A549 (cell line): Measurements from ENCODE around the gene FAM200C. TPM values are rescaled to one million over a fixed set of nuclear protein-coding genes. Genes with fewer than 3 reads are reported as not detected.

Source experiments
- ATAC-seq, 2 experiments: fragments of 200-7000 bp in 1 of 2; fragments of >200 bp in 1 of 2; cut with Nextera tagmentation in 1 of 2; cut with Tn5 transposase in 1 of 2; 3 replicates each; pipeline versions ENCODE4 v1.8.0 to v1.9.1; 2018 to 2020; ENCODE audit warnings: mild to moderate bottlenecking in 1 of 2, moderate library complexity in 1 of 2
- CTCF ChIA-PET: fragments of 300-600 bp; sonication (Branson Sonifier 250); formaldehyde crosslinking; extraction: SDS; loops from one replicate; lab custom pipeline; 2021; ENCODE audit warnings: antibody characterized with exemption, inconsistent platforms; lab: Yijun Ruan, JAX
- POLR2A ChIA-PET: fragments of 350-600 bp; formaldehyde crosslinking; extraction: SDS; loops from one replicate; lab custom pipeline; 2021; ENCODE audit warnings: antibody characterized with exemption, inconsistent platforms; lab: Yijun Ruan, JAX
- DNase-seq, 2 experiments: peaks; one replicate each; pipeline versions ENCODE4 v3.0.0 to v3.0.0-alpha.2; 2011 to 2016; ENCODE audit warnings: low read depth in 1 of 2, low spot score in 1 of 2
- FAIRE-seq: peaks from 2 replicates; lab custom pipeline; 2011; peaks lifted over from hg19 to GRCh38; lab: Jason Lieb, UNC
- H3K27ac ChIP-seq, 2 experiments: fragments of >200 bp; sonication (Bioruptor Twin); formaldehyde crosslinking; 3 replicates each; pipeline ENCODE4 v1.5.1; 2016 to 2017
- H3K4me1 ChIP-seq: fragments of >200 bp; sonication (Bioruptor Twin); formaldehyde crosslinking; 3 replicates; pipeline ENCODE4 v1.6.1; 2016
- H3K4me2 ChIP-seq: fragments of >200 bp; sonication (Bioruptor Twin); formaldehyde crosslinking; 3 replicates; pipeline ENCODE4 v1.6.1; 2016
- H3K4me3 ChIP-seq: fragments of >200 bp; sonication (Bioruptor Twin); formaldehyde crosslinking; 3 replicates; pipeline ENCODE4 v1.5.1; 2016
- H3K9me3 ChIP-seq: fragments of >200 bp; sonication (Bioruptor Twin); formaldehyde crosslinking; 3 replicates; pipeline ENCODE4 v1.6.1; 2016
- BHLHE40 ChIP-seq: IDR thresholded peaks from 2 replicates; pipeline ENCODE4 v1.6.1; 2012; ENCODE audit warnings: low read depth, low read length, inconsistent platforms
- CBX8 ChIP-seq: fragments of 200-600 bp; sonication (generic); IDR thresholded peaks from 2 replicates; pipeline ENCODE4 v1.6.1; 2016
- CEBPB ChIP-seq, 2 experiments: fragments of >200 bp in 1 of 2; sonication (Bioruptor Twin) in 1 of 2; formaldehyde crosslinking in 1 of 2; IDR thresholded peaks; 2 replicates each; pipeline ENCODE4 v1.6.1; 2012 to 2016
- ELK1 ChIP-seq: fragments of 150-350 bp; IDR thresholded peaks from 2 replicates; pipeline ENCODE4 v1.6.1; 2014; ENCODE audit warnings: low read depth, mild to moderate bottlenecking, low read length
- EP300 ChIP-seq, 2 experiments: fragments of >200 bp; sonication (Bioruptor Twin); formaldehyde crosslinking; IDR thresholded peaks; 2 replicates in 1 of 2; 3 replicates in 1 of 2; pipeline ENCODE4 v1.6.1; 2016 to 2017
- FOSB ChIP-seq: fragments of 250-450 bp; sonication (Bioruptor Pico); IDR thresholded peaks from 2 replicates; pipeline ENCODE4 v1.5.0; 2020; ENCODE audit warnings: mild to moderate bottlenecking, moderate library complexity
- FOXS1 ChIP-seq: fragments of 250-450 bp; sonication (Bioruptor Pico); IDR thresholded peaks from 2 replicates; pipeline ENCODE4 v1.5.0; 2020; ENCODE audit warnings: mild to moderate bottlenecking, moderate library complexity
- HOXA7 ChIP-seq: fragments of 250-450 bp; sonication (Bioruptor Pico); IDR thresholded peaks from 2 replicates; pipeline ENCODE4 v1.5.0; 2020; ENCODE audit warnings: mild to moderate bottlenecking, moderate library complexity
- HOXB5 ChIP-seq: fragments of 250-450 bp; sonication (Bioruptor Pico); IDR thresholded peaks from 2 replicates; pipeline ENCODE4 v1.5.0; 2020; ENCODE audit warnings: mild to moderate bottlenecking, moderate library complexity
- JUNB ChIP-seq: fragments of >200 bp; sonication (Bioruptor Twin); formaldehyde crosslinking; IDR thresholded peaks from 2 replicates; pipeline ENCODE4 v1.6.1; 2016
- POLR2AphosphoS2 ChIP-seq: conservative IDR thresholded peaks from 2 replicates; pipeline ENCODE4 v1.6.1; 2012; ENCODE audit warnings: low read length, improper control_type of control experiment, inconsistent platforms
- TP53 ChIP-seq: fragments of 250-450 bp; sonication (Bioruptor Pico); IDR thresholded peaks from 2 replicates; pipeline ENCODE4 v1.5.0; 2021; ENCODE audit warnings: mild to moderate bottlenecking, moderate library complexity
- ZNF302 ChIP-seq: fragments of 250-450 bp; sonication (Bioruptor Pico); IDR thresholded peaks from 2 replicates; pipeline ENCODE4 v1.9.0; 2021; ENCODE audit warnings: inconsistent platforms, mild to moderate bottlenecking, moderate library complexity
- WGBS: methylation state at CpG from one replicate; pipeline ENCODE4 v1.1.6; 2017; ENCODE audit errors: missing lambda C conversion rate; 5-methylcytosine and 5-hydroxymethylcytosine counted together
- polyA plus RNA-seq, 4 experiments: library from polyadenylated mRNA; depleted of rRNA in 3 of 4; stranded (reverse); fragments of >200 nt; fragmentation: RNase III in 1 of 4; extraction: RNeasy Plus Mini Kit Qiagen cat#74134 plus additional on column Dnase treatment in 1 of 4; gene quantifications; 2 replicates in 3 of 4; 3 replicates in 1 of 4; pipeline ENCODE4 v1.2.3, GENCODE V29; 2011 to 2017
- TF ChIP-seq, protein P1 (sequence below): fragments of 450-650 bp; IDR thresholded peaks from 2 replicates; pipeline ENCODE4 v1.6.1; 2014; ENCODE audit warnings: antibody characterized with exemption
- TF ChIP-seq, protein P2 (sequence below): IDR thresholded peaks from 2 replicates; pipeline ENCODE4 v1.6.1; 2012
- TF ChIP-seq, protein P3 (sequence below): IDR thresholded peaks from 2 replicates; pipeline ENCODE4 v1.6.1; 2012

Gene FAM200C
- polyA plus RNA-seq, 2 of the 4 experiments (the other 2 are of a cell fraction): 2.7 to 4.3 TPM

DNA sequence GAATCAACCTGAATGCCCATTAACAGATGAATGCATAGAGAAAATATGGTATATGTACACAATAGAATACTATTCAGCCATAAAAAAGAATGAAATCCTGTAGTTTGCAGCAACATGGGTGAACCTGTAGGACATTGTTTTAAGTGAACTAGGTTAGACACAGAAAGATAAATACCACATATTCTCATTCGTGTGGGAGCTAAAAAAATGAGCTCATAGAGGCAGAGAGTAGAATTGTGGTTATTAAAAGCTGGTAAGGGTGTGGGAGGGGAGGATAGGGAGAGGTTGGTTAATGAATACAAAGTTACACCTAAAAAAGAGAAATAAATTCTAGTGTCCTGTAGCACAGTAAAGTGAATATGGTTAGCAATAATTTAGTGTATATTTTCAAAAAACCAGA is 45.3 kb upstream of the FAM200C start (continued):
- TF ChIP-seq, protein P1, sequence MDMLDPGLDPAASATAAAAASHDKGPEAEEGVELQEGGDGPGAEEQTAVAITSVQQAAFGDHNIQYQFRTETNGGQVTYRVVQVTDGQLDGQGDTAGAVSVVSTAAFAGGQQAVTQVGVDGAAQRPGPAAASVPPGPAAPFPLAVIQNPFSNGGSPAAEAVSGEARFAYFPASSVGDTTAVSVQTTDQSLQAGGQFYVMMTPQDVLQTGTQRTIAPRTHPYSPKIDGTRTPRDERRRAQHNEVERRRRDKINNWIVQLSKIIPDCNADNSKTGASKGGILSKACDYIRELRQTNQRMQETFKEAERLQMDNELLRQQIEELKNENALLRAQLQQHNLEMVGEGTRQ: no peak
- TF ChIP-seq ZNF302 (CRISPR knock-in tag): no peak
- TF ChIP-seq FOXS1: no peak
- TF ChIP-seq ELK1: no peak
- TF ChIP-seq, protein P2, sequence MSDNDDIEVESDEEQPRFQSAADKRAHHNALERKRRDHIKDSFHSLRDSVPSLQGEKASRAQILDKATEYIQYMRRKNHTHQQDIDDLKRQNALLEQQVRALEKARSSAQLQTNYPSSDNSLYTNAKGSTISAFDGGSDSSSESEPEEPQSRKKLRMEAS: no peak
- TF ChIP-seq BHLHE40: no peak
- no peak for TF ChIP-seq TP53
- TF ChIP-seq EP300 (IDR thresholded peaks at IDR 0.05): no peak

DNA sequence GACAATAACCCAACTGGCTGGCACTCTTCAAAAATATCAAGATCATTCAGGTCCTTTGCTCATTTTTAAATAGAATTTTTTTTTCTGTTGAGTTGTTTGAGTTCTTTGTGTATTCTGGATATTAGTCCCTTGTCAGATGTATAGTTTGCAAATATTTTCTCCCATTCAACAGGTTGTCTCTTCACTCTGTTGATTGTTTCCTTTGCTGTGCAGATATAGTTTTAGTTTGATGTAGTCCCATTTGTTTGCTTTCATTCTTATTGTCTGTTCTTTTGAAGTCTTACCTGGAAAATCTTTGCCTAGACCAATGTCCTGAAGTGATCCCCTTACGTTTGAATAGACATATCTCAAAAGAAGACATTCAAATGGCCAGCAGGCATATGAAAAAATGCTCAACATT is 44.6 kb upstream of the FAM200C start:
- no peak overlapping the region for H3K27ac ChIP-seq
- no peaks in the 10 kb centered on the region for H3K4me1 ChIP-seq
- ATAC-seq (no peak), DNase-seq (no peak), FAIRE-seq (peak; percentile 84)
- no peaks in the 10 kb centered on the region for H3K9me3 ChIP-seq
- WGBS: 3% methylated on average over 1 of the region's 1 CpG
- H3K4me2 ChIP-seq: no peak overlapping the region
- no peak overlapping the region for H3K4me3 ChIP-seq
- POLR2A ChIA-PET: no interaction called here
- TF ChIP-seq, protein P2: no peak
- no peak for TF ChIP-seq BHLHE40
- TF ChIP-seq JUNB: no peak
- no peak for TF ChIP-seq HOXB5 (CRISPR knock-in tag)
- TF ChIP-seq, protein P3, sequence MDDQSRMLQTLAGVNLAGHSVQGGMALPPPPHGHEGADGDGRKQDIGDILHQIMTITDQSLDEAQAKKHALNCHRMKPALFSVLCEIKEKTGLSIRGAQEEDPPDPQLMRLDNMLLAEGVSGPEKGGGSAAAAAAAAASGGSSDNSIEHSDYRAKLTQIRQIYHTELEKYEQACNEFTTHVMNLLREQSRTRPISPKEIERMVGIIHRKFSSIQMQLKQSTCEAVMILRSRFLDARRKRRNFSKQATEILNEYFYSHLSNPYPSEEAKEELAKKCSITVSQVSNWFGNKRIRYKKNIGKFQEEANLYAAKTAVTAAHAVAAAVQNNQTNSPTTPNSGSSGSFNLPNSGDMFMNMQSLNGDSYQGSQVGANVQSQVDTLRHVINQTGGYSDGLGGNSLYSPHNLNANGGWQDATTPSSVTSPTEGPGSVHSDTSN: no peak
- TF ChIP-seq POLR2AphosphoS2: no peak
- no peak for TF ChIP-seq CBX8
- TF ChIP-seq CEBPB (IDR thresholded peaks at IDR 0.05): no peak
- no peak for TF ChIP-seq FOSB (CRISPR knock-in tag)
- CTCF ChIA-PET: no interaction called here

- TF ChIP-seq ELK1: no peak
- no peak for TF ChIP-seq HOXA7 (CRISPR knock-in tag)
- no peak for TF ChIP-seq FOSB (CRISPR knock-in tag)
- TF ChIP-seq, protein P2: no peak
- ChIA-PET CTCF (interaction anchor here (1.2 kb wide), 1 partner anchor 24 kb away, joined by 3 read pairs; no protein-coding TSS in a partner anchor), POLR2A (no interaction called here)
- Histone ChIP-seq H3K9me3 (no peaks in the 10 kb centered on the region), H3K27ac (no peak overlapping the region), H3K4me1 (no peaks in the 10 kb centered on the region), H3K4me3 (no peak overlapping the region), H3K4me2 (no peak overlapping the region)
- FAIRE-seq: no peak
- no peak for DNase-seq
- WGBS: 55% methylated on average over 4 of the region's 4 CpGs
- ATAC-seq: no peak
These were observed 43.1 kb upstream of the FAM200C start for GRCh38 chr5:160442824-160443431.
